Fibroblast of lung (primary cell): Measurements from ENCODE around the gene ACBD6.

Source experiments
- CTCF ChIP-seq, 2 donors: IDR thresholded peaks in 1 of 2; conservative IDR thresholded peaks in 1 of 2; 1 replicate in 1 of 2; 2 replicates in 1 of 2; pipeline ENCODE4 v1.5.1; 2011 to 2012; ENCODE audit warnings: low read length in 2 of 2, control low read depth in 1 of 2, inconsistent platforms in 1 of 2, low read depth in 1 of 2, mild to moderate bottlenecking in 1 of 2
- EZH2 ChIP-seq: IDR thresholded peaks from 2 replicates; pipeline ENCODE4 v1.5.1; 2012; ENCODE audit warnings: low read length, control low read depth, mild to moderate bottlenecking; ENCODE audit errors: missing control alignments

GRCh38 chr1:180500689-180501088, 1.7 kb downstream of the ACBD6 start:
- TF ChIP-seq CTCF (conservative IDR thresholded peaks at IDR 0.05 in 1 of 2, IDR thresholded peaks at IDR 0.05 in 1 of 2; ENCODE audit: low read depth in 1 of 2, low read length in 2 of 2) (no peak), EZH2 (no peak)
